HL-60 (cell line): ENCODE measurements around the gene GRM4.

Source experiments
- DNase-seq, 2 experiments: peaks; one replicate each; pipeline ENCODE4 v3.0.0-alpha.2; 2010 to 2020; ENCODE audit warnings: low read depth in 1 of 2, low spot score in 1 of 2
- H3K27ac ChIP-seq: fragments of 250-450 bp; sonication (Bioruptor Pico); replicated peaks from 2 replicates; pipeline ENCODE4 v1.5.1; 2020; ENCODE audit warnings: mild to moderate bottlenecking, moderate library complexity
- H3K27me3 ChIP-seq: fragments of 250-450 bp; sonication (Bioruptor Pico); 2 replicates; pipeline ENCODE4 v1.5.1; 2021; ENCODE audit warnings: mild to moderate bottlenecking, moderate library complexity; ENCODE audit not compliant: insufficient read depth, poor library complexity, severe bottlenecking
- H3K4me3 ChIP-seq: replicated peaks from 2 replicates; pipeline ENCODE4 v1.5.1; 2011; ENCODE audit warnings: mild to moderate bottlenecking, control low read depth, low read length; ENCODE audit not compliant: insufficient read depth
- CTCF ChIP-seq: IDR thresholded peaks from one replicate; pipeline ENCODE4 v1.5.1; 2011; ENCODE audit warnings: low read length, control low read depth, inconsistent platforms; ENCODE audit not compliant: insufficient read depth
- GABPA ChIP-seq: IDR thresholded peaks from 2 replicates; pipeline ENCODE4 v1.6.1; 2012; ENCODE audit warnings: low read depth
- POLR2AphosphoS5 ChIP-seq: IDR thresholded peaks from 2 replicates; pipeline ENCODE4 v1.6.1; 2012; ENCODE audit warnings: low read depth
- REST ChIP-seq: IDR thresholded peaks from 2 replicates; pipeline ENCODE4 v1.6.1; 2012; ENCODE audit warnings: low read depth; ENCODE audit not compliant: insufficient replicate concordance
- SPI1 ChIP-seq: IDR thresholded peaks from 2 replicates; pipeline ENCODE4 v1.6.1; 2012; ENCODE audit warnings: low read depth, mild to moderate bottlenecking, borderline replicate concordance

GRM4 gene

GRCh38 chr6:34169897-34170296 is 24.0 kb upstream of the GRM4 start:
- TF ChIP-seq SPI1: no peak
- TF ChIP-seq CTCF: no peak
- TF ChIP-seq REST: no peak
- TF ChIP-seq POLR2AphosphoS5: no peak
- no peak for TF ChIP-seq GABPA
- no peak for DNase-seq
- H3K27ac ChIP-seq: no peak overlapping the region
- no peaks in the 10 kb centered on the region for H3K27me3 ChIP-seq
- no peak overlapping the region for H3K4me3 ChIP-seq

- H3K27me3 ChIP-seq: peaks cover 3% of the 10 kb centered on the region
- no peak overlapping the region for H3K27ac ChIP-seq
- no peak for TF ChIP-seq CTCF
- TF ChIP-seq SPI1: no peak
- TF ChIP-seq POLR2AphosphoS5: no peak
- TF ChIP-seq REST: no peak
- no peak for TF ChIP-seq GABPA
- no peak for DNase-seq
- no peak overlapping the region for H3K4me3 ChIP-seq
Observed at GRCh38 chr6:34161857-34162515, 16.1 kb upstream of the GRM4 start.

GRCh38 chr6:34159844-34160243 is 14.0 kb upstream of the GRM4 start:
- H3K27me3 ChIP-seq: peaks cover 11% of the 10 kb centered on the region
- TF ChIP-seq REST: no peak
- no peak for TF ChIP-seq GABPA
- TF ChIP-seq POLR2AphosphoS5: no peak
- no peak for TF ChIP-seq CTCF
- no peak for TF ChIP-seq SPI1
- DNase-seq: no peak
- H3K4me3 ChIP-seq: no peak overlapping the region
- H3K27ac ChIP-seq: no peak overlapping the region
